HEK293 (cell line): ENCODE data around the gene ADAM23.

Source experiments
- CTCF ChIA-PET: fragments of 350-600 bp; formaldehyde crosslinking; extraction: SDS; loops from one replicate; lab custom pipeline; 2021; ENCODE audit warnings: antibody characterized with exemption; lab: Yijun Ruan, JAX
- POLR2A ChIA-PET: fragments of 300-600 bp; formaldehyde crosslinking; extraction: SDS; loops from one replicate; lab custom pipeline; 2020; ENCODE audit warnings: antibody characterized with exemption, inconsistent platforms; lab: Yijun Ruan, JAX
- H3K27ac ChIP-seq: fragments of 200-500 bp; sonication (Bioruptor generic); 2 replicates; pipeline ENCODE4 v1.5.1; 2014; ENCODE audit warnings: low read depth, low read length, control low read depth, inconsistent platforms; ENCODE audit errors: extremely low read depth
- H3K36me3 ChIP-seq, 2 experiments: fragments of 200-500 bp in 1 of 2; sonication (Bioruptor generic) in 1 of 2; 1 replicate in 1 of 2; 2 replicates in 1 of 2; pipeline ENCODE4 v1.5.1; 2014 to 2017; ENCODE audit warnings: inconsistent platforms in 2 of 2, low read length in 2 of 2; ENCODE audit not compliant: control insufficient read depth in 2 of 2, insufficient read depth in 1 of 2
- H3K4me1 ChIP-seq: fragments of 200-500 bp; sonication (Bioruptor generic); 2 replicates; pipeline ENCODE4 v1.5.1; 2014; ENCODE audit warnings: mild to moderate bottlenecking, low read length, inconsistent platforms; ENCODE audit not compliant: control insufficient read depth, insufficient read depth
- H3K4me3 ChIP-seq: 2 replicates; pipeline ENCODE4 v1.5.1; 2011; ENCODE audit warnings: low read depth, mild to moderate bottlenecking, control low read depth, low read length, moderate library complexity
- H3K9me3 ChIP-seq: fragments of 200-500 bp; sonication (Bioruptor generic); 2 replicates; pipeline ENCODE4 v1.5.1; 2014; ENCODE audit warnings: low read depth, low read length, inconsistent platforms; ENCODE audit not compliant: control insufficient read depth, insufficient read depth
- ATF2 ChIP-seq: fragments of 450-650 bp; formaldehyde crosslinking; IDR thresholded peaks from 2 replicates; pipeline ENCODE4 v1.5.1; 2016; ENCODE audit warnings: missing biosample characterization, missing genetic modification characterization, low read depth
- BCL6B ChIP-seq: fragments of 450-650 bp; formaldehyde crosslinking; IDR thresholded peaks from 2 replicates; pipeline ENCODE4 v1.5.1; 2017; ENCODE audit warnings: missing biosample characterization, missing genetic modification characterization
- GLI4 ChIP-seq: fragments of 450-650 bp; formaldehyde crosslinking; IDR thresholded peaks from 2 replicates; pipeline ENCODE4 v1.5.1; 2016; ENCODE audit warnings: missing biosample characterization, missing genetic modification characterization
- KLF1 ChIP-seq: fragments of 450-650 bp; formaldehyde crosslinking; IDR thresholded peaks from 2 replicates; pipeline ENCODE4 v1.5.1; 2016; ENCODE audit warnings: missing biosample characterization, missing genetic modification characterization
- KLF8 ChIP-seq: fragments of 450-650 bp; formaldehyde crosslinking; IDR thresholded peaks from 2 replicates; pipeline ENCODE4 v1.5.1; 2016; ENCODE audit warnings: missing biosample characterization, missing genetic modification characterization
- MZF1 ChIP-seq: fragments of 450-650 bp; formaldehyde crosslinking; IDR thresholded peaks from 2 replicates; pipeline ENCODE4 v1.5.1; 2017; ENCODE audit warnings: missing biosample characterization, missing genetic modification characterization, borderline replicate concordance
- PBX3 ChIP-seq: sonication (generic); formaldehyde crosslinking; IDR thresholded peaks from 2 replicates; pipeline ENCODE4 v1.8.1; 2022; ENCODE audit warnings: mild to moderate bottlenecking, moderate library complexity, missing genetic modification reagents
- REPIN1 ChIP-seq: fragments of 450-650 bp; formaldehyde crosslinking; IDR thresholded peaks from 2 replicates; pipeline ENCODE4 v1.5.1; 2017; ENCODE audit warnings: missing biosample characterization, missing genetic modification characterization, low read depth
- SALL2 ChIP-seq: fragments of 450-650 bp; formaldehyde crosslinking; IDR thresholded peaks from 2 replicates; pipeline ENCODE4 v1.5.0; 2017; ENCODE audit warnings: missing biosample characterization, mild to moderate bottlenecking, missing genetic modification characterization, borderline replicate concordance
- SP7 ChIP-seq: fragments of 450-650 bp; formaldehyde crosslinking; IDR thresholded peaks from 2 replicates; pipeline ENCODE4 v1.5.1; 2016; ENCODE audit warnings: missing biosample characterization, missing genetic modification characterization
- YY2 ChIP-seq: fragments of 450-650 bp; formaldehyde crosslinking; IDR thresholded peaks from 2 replicates; pipeline ENCODE4 v1.5.1; 2016; ENCODE audit warnings: missing biosample characterization, missing genetic modification characterization
- ZBTB8A ChIP-seq: fragments of 450-650 bp; formaldehyde crosslinking; IDR thresholded peaks from 2 replicates; pipeline ENCODE4 v1.5.1; 2016; ENCODE audit warnings: missing biosample characterization, missing genetic modification characterization
- ZEB2 ChIP-seq: fragments of 450-650 bp; formaldehyde crosslinking; IDR thresholded peaks from 2 replicates; pipeline ENCODE4 v1.5.1; 2016; ENCODE audit warnings: missing biosample characterization, missing genetic modification characterization
- ZFHX2 ChIP-seq: fragments of 450-650 bp; formaldehyde crosslinking; conservative IDR thresholded peaks from 2 replicates; pipeline ENCODE4 v1.5.1; 2016; ENCODE audit warnings: missing biosample characterization, missing genetic modification characterization
- ZNF132 ChIP-seq: fragments of 450-650 bp; formaldehyde crosslinking; IDR thresholded peaks from 2 replicates; pipeline ENCODE4 v1.5.1; 2017; ENCODE audit warnings: missing biosample characterization, missing genetic modification characterization, borderline replicate concordance
- ZNF18 ChIP-seq: fragments of 450-650 bp; formaldehyde crosslinking; IDR thresholded peaks from 2 replicates; pipeline ENCODE4 v1.5.1; 2016; ENCODE audit warnings: missing biosample characterization, missing genetic modification characterization
- ZNF214 ChIP-seq: fragments of 450-650 bp; formaldehyde crosslinking; IDR thresholded peaks from 2 replicates; pipeline ENCODE4 v1.5.1; 2017; ENCODE audit warnings: missing biosample characterization, mild to moderate bottlenecking, missing genetic modification characterization, borderline replicate concordance
- ZNF266 ChIP-seq: fragments of 450-650 bp; formaldehyde crosslinking; IDR thresholded peaks from 2 replicates; pipeline ENCODE4 v1.5.1; 2016; ENCODE audit warnings: missing biosample characterization, missing genetic modification characterization, low read depth
- ZNF280D ChIP-seq: fragments of 450-650 bp; formaldehyde crosslinking; IDR thresholded peaks from 2 replicates; pipeline ENCODE4 v1.5.1; 2016; ENCODE audit warnings: missing biosample characterization, missing genetic modification characterization
- ZNF354C ChIP-seq: fragments of 450-650 bp; formaldehyde crosslinking; IDR thresholded peaks from 2 replicates; pipeline ENCODE4 v1.5.1; 2016; ENCODE audit warnings: missing biosample characterization, missing genetic modification characterization, low read depth, borderline replicate concordance
- ZNF416 ChIP-seq: fragments of 450-650 bp; formaldehyde crosslinking; IDR thresholded peaks from 2 replicates; pipeline ENCODE4 v1.5.1; 2016; ENCODE audit warnings: missing biosample characterization, missing genetic modification characterization
- ZNF529 ChIP-seq: fragments of 450-650 bp; formaldehyde crosslinking; IDR thresholded peaks from 2 replicates; pipeline ENCODE4 v1.5.1; 2017; ENCODE audit warnings: missing genetic modification characterization, missing biosample characterization; ENCODE audit not compliant: insufficient replicate concordance
- ZNF561 ChIP-seq: fragments of 450-650 bp; IDR thresholded peaks from 2 replicates; pipeline ENCODE4 v1.5.1; 2018; ENCODE audit warnings: missing biosample characterization, missing genetic modification characterization, borderline replicate concordance
- ZNF580 ChIP-seq: fragments of 450-650 bp; formaldehyde crosslinking; IDR thresholded peaks from 2 replicates; pipeline ENCODE4 v1.5.1; 2016; ENCODE audit warnings: missing biosample characterization, missing genetic modification characterization
- ZNF585B ChIP-seq: fragments of 450-650 bp; formaldehyde crosslinking; IDR thresholded peaks from 2 replicates; pipeline ENCODE4 v1.5.1; 2016; ENCODE audit warnings: missing biosample characterization, missing genetic modification characterization
- ZNF600 ChIP-seq: fragments of 450-650 bp; formaldehyde crosslinking; IDR thresholded peaks from 2 replicates; pipeline ENCODE4 v1.5.1; 2016; ENCODE audit warnings: missing biosample characterization, missing genetic modification characterization
- ZNF626 ChIP-seq: fragments of 450-650 bp; sonication (Bioruptor Pico); formaldehyde crosslinking; IDR thresholded peaks from 2 replicates; pipeline ENCODE4 v1.5.1; 2018; ENCODE audit warnings: missing biosample characterization, missing genetic modification characterization, inconsistent platforms
- ZNF629 ChIP-seq: fragments of 450-650 bp; formaldehyde crosslinking; IDR thresholded peaks from 2 replicates; pipeline ENCODE4 v1.5.1; 2017; ENCODE audit warnings: missing biosample characterization, missing genetic modification characterization
- ZNF792 ChIP-seq: fragments of 450-650 bp; formaldehyde crosslinking; IDR thresholded peaks from 2 replicates; pipeline ENCODE4 v1.5.1; 2016; ENCODE audit warnings: missing biosample characterization, missing genetic modification characterization

Gene ADAM23

GRCh38 chr2:206428783-206429182 lies 14.5 kb upstream of the ADAM23 start:
- POLR2A ChIA-PET: no interaction called here
- CTCF ChIA-PET: no interaction called here
- H3K27ac ChIP-seq: no peak overlapping the region
- H3K4me3 ChIP-seq: no peak overlapping the region
- no peaks in the 10 kb centered on the region for H3K9me3 ChIP-seq
- no peaks in the 10 kb centered on the region for H3K36me3 ChIP-seq
- H3K4me1 ChIP-seq: peaks cover 9% of the 10 kb centered on the region
- TF ChIP-seq PBX3 (CRISPR knock-in tag): no peak
- no peak for TF ChIP-seq ZNF132
- TF ChIP-seq ZBTB8A (tag by site-specific recombination): no peak
- no peak for TF ChIP-seq KLF8 (tag by site-specific recombination)
- TF ChIP-seq YY2 (tag by site-specific recombination): no peak
- TF ChIP-seq SALL2: no peak
- TF ChIP-seq ZNF280D (tag by site-specific recombination): no peak
- no peak for TF ChIP-seq ZNF18 (tag by site-specific recombination)
- no peak for TF ChIP-seq ZNF792 (tag by site-specific recombination)
- no peak for TF ChIP-seq ZNF600 (tag by site-specific recombination)
- no peak for TF ChIP-seq KLF1
- no peak for TF ChIP-seq ZNF626 (tag by site-specific recombination)
- no peak for TF ChIP-seq ATF2 (tag by site-specific recombination)

- no peak for TF ChIP-seq ZNF354C (tag by site-specific recombination)
- no peak for TF ChIP-seq ZNF416
- TF ChIP-seq ZEB2 (tag by site-specific recombination): no peak
- no peak for TF ChIP-seq GLI4 (tag by site-specific recombination)
- TF ChIP-seq ZNF214 (tag by site-specific recombination): no peak
- no peak for TF ChIP-seq SP7 (tag by site-specific recombination)
- TF ChIP-seq MZF1: no peak
- TF ChIP-seq ZNF132: no peak
- no peak for TF ChIP-seq ZFHX2
- TF ChIP-seq REPIN1 (tag by site-specific recombination): no peak
- no peak for TF ChIP-seq ZNF792 (tag by site-specific recombination)
- no peak for TF ChIP-seq ZNF585B (tag by site-specific recombination)
- no peak for TF ChIP-seq BCL6B (tag by site-specific recombination)
- no peak for TF ChIP-seq ZNF629 (tag by site-specific recombination)
- TF ChIP-seq ZNF529 (tag by site-specific recombination): no peak
- no peak for TF ChIP-seq ZNF561 (tag by site-specific recombination)
- no peak for TF ChIP-seq ZNF580 (tag by site-specific recombination)
- TF ChIP-seq ZNF266 (tag by site-specific recombination): no peak
- Histone ChIP-seq H3K36me3 (no peaks in the 10 kb centered on the region), H3K9me3 (no peaks in the 10 kb centered on the region), H3K4me1 (peaks cover 5% of the 10 kb centered on the region), H3K4me3 (no peak overlapping the region), H3K27ac (no peak overlapping the region)
- ChIA-PET CTCF (no interaction called here), POLR2A (no interaction called here)
Observed at GRCh38 chr2:206430452-206430851, 12.9 kb upstream of the ADAM23 start.
